GM12892 (cell line): ENCODE measurements around the gene TSNAXIP1.
A peak's percentile ranks its signal among the peaks of the same experiment; 100 is the strongest.
"Not testable (repeated sequence)": the region's sequence is repeated elsewhere in the genome, so short reads cannot be mapped to it uniquely, and the experiment has no call there.

Experiments used
- DNase-seq: peaks from one replicate; pipeline ENCODE4 v3.0.0; 2011; ENCODE audit not compliant: insufficient read length
- FAIRE-seq: peaks from 2 replicates; lab custom pipeline; 2011; peaks lifted over from hg19 to GRCh38; lab: Jason Lieb, UNC
- POLR2A ChIP-seq: IDR thresholded peaks from 2 replicates; pipeline ENCODE4 v1.6.1; 2011; ENCODE audit warnings: low read depth, low read length, control low read depth
- POLR2AphosphoS5 ChIP-seq: IDR thresholded peaks from 2 replicates; pipeline ENCODE4 v1.6.1; 2011; ENCODE audit warnings: low read depth, low read length, control low read depth
- TAF1 ChIP-seq: IDR thresholded peaks from 2 replicates; pipeline ENCODE4 v1.6.1; 2011; ENCODE audit warnings: low read depth, mild to moderate bottlenecking, control low read depth, low read length, borderline replicate concordance

Gene TSNAXIP1

DNA sequence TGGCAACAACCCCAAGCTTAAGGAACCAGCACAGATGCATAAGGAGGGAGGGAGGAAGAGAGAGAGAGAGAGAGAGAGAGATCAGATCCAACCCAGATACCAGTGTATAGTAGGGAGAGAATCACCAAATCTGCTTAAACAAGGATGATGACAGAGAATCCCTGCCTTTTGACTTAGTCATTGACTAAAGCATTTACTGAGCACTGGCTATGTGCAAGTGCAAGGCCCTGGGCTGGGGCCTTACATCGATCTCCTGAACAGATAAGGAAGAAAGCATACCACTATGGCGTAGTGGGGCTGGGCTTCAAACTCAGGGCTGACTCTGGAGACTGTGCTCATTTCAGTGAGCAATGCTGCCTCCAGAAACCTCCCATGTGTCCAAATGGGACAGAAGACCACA is 15.8 kb downstream of the TSNAXIP1 start:
- TF ChIP-seq POLR2AphosphoS5 (no peak), POLR2A (no peak), TAF1 (no peak)
- DNase-seq (no peak), FAIRE-seq (no peak)

DNA sequence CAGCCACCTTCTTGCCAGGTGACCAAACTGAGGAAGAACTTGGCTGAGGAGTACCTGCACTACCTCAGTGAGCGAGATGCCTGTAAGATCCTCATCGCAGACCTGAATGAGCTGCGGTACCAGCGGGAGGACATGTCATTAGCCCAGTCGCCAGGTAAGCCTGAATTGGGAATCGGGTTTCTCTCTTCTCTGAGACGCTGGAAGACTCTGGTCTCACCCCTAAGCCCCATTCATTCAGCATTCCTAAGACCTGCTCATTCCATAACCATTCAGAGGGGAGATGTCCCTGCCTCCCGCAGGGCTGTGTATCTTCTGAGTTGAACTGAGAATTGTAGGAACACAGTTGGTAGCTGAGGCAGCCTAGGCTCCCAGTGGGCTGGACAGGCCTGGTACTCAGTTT is 18.4 kb downstream of the TSNAXIP1 start:
- no peak for DNase-seq
- no peak for FAIRE-seq
- TF ChIP-seq POLR2AphosphoS5 (no peak), POLR2A (no peak), TAF1 (no peak)

DNA sequence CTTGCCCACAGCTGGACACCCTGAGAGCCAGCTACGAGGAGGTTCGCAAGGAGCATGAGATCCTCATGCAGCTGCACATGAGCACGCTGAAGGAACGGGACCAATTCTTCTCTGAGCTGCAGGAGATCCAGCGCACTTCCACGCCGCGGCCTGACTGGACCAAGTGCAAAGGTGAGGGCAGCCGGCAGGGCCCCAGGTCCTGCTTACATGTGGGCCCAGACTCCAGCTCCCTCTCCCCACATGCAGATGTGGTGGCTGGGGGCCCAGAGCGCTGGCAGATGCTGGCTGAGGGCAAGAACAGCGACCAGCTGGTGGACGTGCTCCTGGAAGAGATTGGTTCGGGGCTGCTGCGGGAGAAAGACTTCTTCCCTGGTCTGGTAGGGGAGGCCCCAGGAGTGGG is 19.2 kb downstream of the TSNAXIP1 start:
- FAIRE-seq (no peak), DNase-seq (no peak)
- TF ChIP-seq POLR2A (no peak), TAF1 (no peak), POLR2AphosphoS5 (no peak)

DNA sequence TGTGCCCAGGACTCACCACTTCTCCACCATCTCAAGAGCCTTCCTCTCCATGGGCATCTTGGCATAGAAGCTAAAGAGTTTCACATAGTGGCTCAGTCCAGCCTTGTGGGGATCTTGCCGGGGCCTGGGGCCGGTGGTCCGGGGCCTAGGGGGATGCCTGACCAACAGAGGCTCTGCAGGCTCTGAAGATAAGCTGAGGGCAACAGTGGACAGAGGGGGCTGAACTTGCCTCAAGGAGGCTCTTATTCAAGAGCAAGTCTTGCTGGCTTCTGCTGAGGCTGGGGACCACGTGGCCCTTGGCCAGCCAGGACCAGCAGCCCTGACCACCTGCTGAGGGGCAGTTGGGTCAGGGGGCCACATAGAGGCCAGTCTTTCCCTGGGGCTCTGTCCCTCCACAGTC is 22.0 kb downstream of the TSNAXIP1 start:
- TF ChIP-seq POLR2A (no peak), POLR2AphosphoS5 (no peak), TAF1 (no peak)
- DNase-seq (no peak), FAIRE-seq (no peak)

- no peak for TF ChIP-seq TAF1
- no peak for TF ChIP-seq POLR2AphosphoS5
- TF ChIP-seq POLR2A, result no peak
- DNase-seq (no peak), FAIRE-seq (no peak)
Measured at GRCh38 chr16:67833030-67833414, 26.3 kb downstream of the TSNAXIP1 start.

DNA sequence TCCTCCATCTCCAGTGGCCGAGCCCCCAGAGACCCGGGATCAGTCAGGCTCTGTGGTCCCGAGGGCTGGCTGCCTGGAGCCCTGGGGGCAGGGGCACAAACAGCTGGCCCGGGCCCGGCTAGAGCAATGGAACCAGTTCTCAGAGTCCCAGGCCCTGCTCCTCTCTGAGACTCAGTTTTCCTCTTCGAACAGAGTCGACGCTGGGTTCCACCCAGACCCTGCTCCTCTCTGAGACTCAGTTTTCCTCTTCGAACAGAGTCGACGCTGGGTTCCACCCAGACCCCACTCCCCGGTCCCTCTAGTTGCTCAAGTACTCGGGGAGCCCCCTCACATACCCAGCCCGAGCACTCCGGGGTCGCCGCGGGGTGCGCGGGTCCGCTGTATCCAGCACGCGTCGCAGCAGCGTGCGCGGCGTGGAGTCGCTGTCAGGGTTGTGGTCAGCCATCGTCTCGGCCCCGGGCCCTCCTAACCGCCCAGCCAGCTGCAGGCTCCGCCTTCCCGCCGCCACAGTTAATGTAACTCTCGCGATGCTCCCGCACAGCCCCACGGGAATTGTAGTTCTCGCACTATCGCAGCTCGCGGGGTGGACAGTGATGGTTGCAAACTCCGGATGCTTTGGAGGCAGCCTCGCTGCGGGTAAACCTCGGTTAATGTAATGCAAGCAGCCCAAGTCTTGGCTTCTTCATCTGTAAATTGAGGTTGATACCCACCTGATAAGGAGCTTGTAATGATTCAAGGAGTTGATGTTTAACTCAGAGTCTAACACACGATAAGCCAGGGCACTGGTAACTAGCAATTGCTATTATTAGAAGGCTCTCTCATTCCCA is 26.9 kb downstream of the TSNAXIP1 start:
- FAIRE-seq (peak; percentile 97), DNase-seq (peak; percentile 99)
- TF ChIP-seq POLR2A, result peak; percentile 94
- peak; percentile 98 for TF ChIP-seq TAF1
- TF ChIP-seq POLR2AphosphoS5, result peak; percentile 85

DNA sequence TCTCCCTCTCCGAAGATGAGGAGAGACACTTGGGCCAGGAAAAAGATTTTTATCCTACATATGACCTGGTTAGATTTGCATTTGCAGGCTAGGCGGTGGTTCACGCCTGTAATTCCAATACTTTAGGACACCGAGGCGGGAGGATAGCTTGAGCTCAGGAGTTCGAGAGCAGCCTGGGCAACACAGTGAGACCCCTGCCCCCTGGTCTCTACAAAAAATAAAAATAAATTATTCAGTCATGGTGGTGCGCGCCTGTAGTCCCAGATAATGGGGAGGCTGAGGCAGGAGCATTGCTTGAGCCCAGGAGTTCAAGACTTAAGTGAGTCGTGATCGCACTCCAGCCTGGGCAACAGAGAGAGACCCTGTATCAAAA is 27.5 kb downstream of the TSNAXIP1 start:
- no peak for DNase-seq
- FAIRE-seq, result no peak
- TF ChIP-seq TAF1 (no peak), POLR2AphosphoS5 (no peak), POLR2A (no peak)

GRCh38 chr16:67837190-67837589 is 30.5 kb downstream of the TSNAXIP1 start:
- FAIRE-seq, DNase-seq: not testable (repeated sequence)

GRCh38 chr16:67837811-67838210 is 31.1 kb downstream of the TSNAXIP1 start:
- no peak for DNase-seq
- TF ChIP-seq TAF1 (no peak), POLR2AphosphoS5 (no peak), POLR2A (no peak)
- FAIRE-seq, result no peak

GRCh38 chr16:67841198-67841815 is 34.6 kb downstream of the TSNAXIP1 start:
- FAIRE-seq, result no peak
- TF ChIP-seq TAF1 (no peak), POLR2AphosphoS5 (no peak), POLR2A (no peak)
- no peak for DNase-seq

GRCh38 chr16:67841816-67842508 is 35.3 kb downstream of the TSNAXIP1 start, which contains the start of gene THAP11:
Gene THAP11 (plus strand): TSS chr16:67842320. CDS start chr16:67842555, 235 bp downstream.
- TF ChIP-seq POLR2AphosphoS5 (no peak), POLR2A (no peak), TAF1 (no peak)
- DNase-seq, result peak; percentile 94
- FAIRE-seq, result peak; percentile 93
